ENCODE data around the gene PLAAT4. TPM values are rescaled to one million over a fixed set of nuclear protein-coding genes. Genes with fewer than 3 reads are reported as not detected.

The PLAAT4 gene
- total RNA-seq, 2 experiments from 2014 or later: 1.3 to 6.8 TPM

- Histone ChIP-seq H3K9me3 (ENCODE audit: low read length) (0 out of 2 replicates have a peak, but pooled peaks cover 7% of the 10 kb centered on the region), H3K9me2 (ENCODE audit: insufficient read depth, low read length) (no peaks in the 10 kb centered on the region), H3K36me3 (ENCODE audit: insufficient read depth, low read length) (no peaks in the 10 kb centered on the region), H4K20me1 (ENCODE audit: insufficient read depth, low read length) (no peaks in the 10 kb centered on the region), H3K27ac (ENCODE audit: low read depth, low read length, poor library complexity, severe bottlenecking) (no peak overlapping the region), H3K79me2 (ENCODE audit: insufficient read depth, low read depth, low read length) (no peaks in the 10 kb centered on the region), H3K4me1 (ENCODE audit: insufficient read depth, low read length, poor library complexity, severe bottlenecking) (no peaks in the 10 kb centered on the region), H3K4me2 (ENCODE audit: low read length) (no peak overlapping the region), H3K4me3 (ENCODE audit: low read depth, low read length, poor library complexity, severe bottlenecking) (no peak overlapping the region), H2AFZ (ENCODE audit: low read length) (no peak overlapping the region)
- ChIA-PET POLR2A (interaction anchor here (0.6 to 1.2 kb wide), 3 partner anchors 11 to 219 kb away, joined by 3 to 4 read pairs (median 3); no protein-coding TSS in a partner anchor), CTCF (ENCODE audit: unreplicated experiment) (no interaction called here)
- no peak for DNase-seq (ENCODE audit: low spot score)
- BruUV-seq (replicated peaks): no TSS peak
- no peak for TF ChIP-seq CTCF (conservative IDR thresholded peaks at IDR 0.05; ENCODE audit: low read length)
- no peak for TF ChIP-seq EZH2phosphoT487 (IDR thresholded peaks at IDR 0.05; ENCODE audit: borderline replicate concordance, low read depth, low read length)
- intact Hi-C loops (cut with micrococcal nuclease; ENCODE audit: unreplicated experiment): no loop called here
Observed at GRCh38 chr11:63489879-63490278, 46.7 kb upstream of the PLAAT4 start.

- intact Hi-C loops (cut with micrococcal nuclease; ENCODE audit: unreplicated experiment): no loop called here
- no peak within 1 kb of the TSS for H3K4me2 ChIP-seq (ENCODE audit: low read length)
- H3K4me3 ChIP-seq (ENCODE audit: low read depth, low read length, poor library complexity, severe bottlenecking): no peak within 1 kb of the TSS
- POLR2A ChIA-PET: no interaction called here
- H3K27ac ChIP-seq (ENCODE audit: low read depth, low read length, poor library complexity, severe bottlenecking): no peak within 1 kb of the TSS
- H3K36me3 ChIP-seq (ENCODE audit: insufficient read depth, low read length): no peaks in the 10 kb centered on the region
- CTCF ChIA-PET (ENCODE audit: unreplicated experiment): no interaction called here
- H3K9me2 ChIP-seq (ENCODE audit: insufficient read depth, low read length): no peaks in the 10 kb centered on the region
- no peaks in the 10 kb centered on the region for H3K79me2 ChIP-seq (ENCODE audit: insufficient read depth, low read depth, low read length)
- H2AFZ ChIP-seq (ENCODE audit: low read length): no peak within 1 kb of the TSS
- no peak for TF ChIP-seq CTCF (conservative IDR thresholded peaks at IDR 0.05; ENCODE audit: low read length)
- TF ChIP-seq EZH2phosphoT487 (IDR thresholded peaks at IDR 0.05; ENCODE audit: borderline replicate concordance, low read depth, low read length): no peak
- H3K9me3 ChIP-seq (ENCODE audit: low read length): 0 out of 2 replicates have a peak, but pooled peaks cover 2% of the 10 kb centered on the region
- no peaks in the 10 kb centered on the region for H3K4me1 ChIP-seq (ENCODE audit: insufficient read depth, low read length, poor library complexity, severe bottlenecking)
- H4K20me1 ChIP-seq (ENCODE audit: insufficient read depth, low read length): no peaks in the 10 kb centered on the region
- BruUV-seq (replicated peaks): no TSS peak
- DNase-seq (ENCODE audit: low spot score): no peak
Observed at GRCh38 chr11:63490551-63491239, 45.9 kb upstream of the PLAAT4 start, which contains the start of gene PLAAT5. Gene PLAAT5 (minus strand): TSS chr11:63491167. CDS start chr11:63491034, 133 bp downstream.

- no peaks in the 10 kb centered on the region for H3K9me2 ChIP-seq (ENCODE audit: insufficient read depth, low read length)
- TF ChIP-seq EZH2phosphoT487 (IDR thresholded peaks at IDR 0.05; ENCODE audit: borderline replicate concordance, low read depth, low read length) (no peak), CTCF (conservative IDR thresholded peaks at IDR 0.05; ENCODE audit: low read length) (no peak)
- ChIA-PET POLR2A (no interaction called here), CTCF (ENCODE audit: unreplicated experiment) (no interaction called here)
- no peak overlapping the region for H2AFZ ChIP-seq (ENCODE audit: low read length)
- H3K4me3 ChIP-seq (ENCODE audit: low read depth, low read length, poor library complexity, severe bottlenecking): no peak overlapping the region
- no peaks in the 10 kb centered on the region for H3K4me1 ChIP-seq (ENCODE audit: insufficient read depth, low read length, poor library complexity, severe bottlenecking)
- H3K36me3 ChIP-seq (ENCODE audit: insufficient read depth, low read length): no peaks in the 10 kb centered on the region
- no peaks in the 10 kb centered on the region for H3K79me2 ChIP-seq (ENCODE audit: insufficient read depth, low read depth, low read length)
- H3K27ac ChIP-seq (ENCODE audit: low read depth, low read length, poor library complexity, severe bottlenecking): no peak overlapping the region
- BruUV-seq (replicated peaks): no TSS peak
- H3K4me2 ChIP-seq (ENCODE audit: low read length): no peak overlapping the region
- DNase-seq (ENCODE audit: low spot score): no peak
- no peaks in the 10 kb centered on the region for H3K9me3 ChIP-seq (ENCODE audit: low read length)
- intact Hi-C loops (cut with micrococcal nuclease; ENCODE audit: unreplicated experiment): no loop called here
- no peaks in the 10 kb centered on the region for H4K20me1 ChIP-seq (ENCODE audit: insufficient read depth, low read length)
Observed at GRCh38 chr11:63491240-63491587, 45.4 kb upstream of the PLAAT4 start.

All from OCI-LY7 (cell line).